CD4-positive, alpha-beta T cell treated with Interleukin-15 for 4 hours (primary cell): ENCODE measurements around the gene NPFFR1.
A peak's percentile ranks its signal among the peaks of the same experiment; 100 is the strongest.
"Not testable (repeated sequence)": the region's sequence is repeated elsewhere in the genome, so short reads cannot be mapped to it uniquely, and the experiment has no call there.

ENCODE experiments used
- DNase-seq: peaks from one replicate; pipeline ENCODE4 v3.0.0-alpha.2; 2020; ENCODE audit warnings: low spot score

NPFFR1 gene

GRCh38 chr10:70222811-70223447, 60.9 kb downstream of the NPFFR1 start:
- not testable (repeated sequence) for DNase-seq

GRCh38 chr10:70222340-70222794, 61.4 kb downstream of the NPFFR1 start:
- DNase-seq = no peak

- DNase-seq = no peak
Measured at GRCh38 chr10:70221030-70221429, 62.8 kb downstream of the NPFFR1 start.

GRCh38 chr10:70212879-70213278, 70.9 kb downstream of the NPFFR1 start:
- DNase-seq = no peak

- DNase-seq = no peak
Measured at GRCh38 chr10:70212277-70212676, 71.5 kb downstream of the NPFFR1 start.

GRCh38 chr10:70206762-70207161, 77.0 kb downstream of the NPFFR1 start:
- DNase-seq = no peak

- no peak for DNase-seq
Measured at GRCh38 chr10:70201105-70201504, 82.7 kb downstream of the NPFFR1 start.

- DNase-seq = peak; percentile 7
Measured at GRCh38 chr10:70198696-70199466, 84.9 kb downstream of the NPFFR1 start.
